Measurements from ENCODE around the gene FBXO17. TPM values are rescaled to one million over a fixed set of nuclear protein-coding genes. Genes with fewer than 3 reads are reported as not detected.

FBXO17 gene
- total and polyA plus RNA-seq, 2 donors (not counting 3 experiments of a cell fraction or from before 2014, with no cell fraction given): 21.8 to 23.8 TPM

GRCh38 chr19:38975861-38976271 lies 324 bp upstream of the FBXO17 start:
- Histone ChIP-seq H2AFZ (ENCODE audit: low read depth, low read length) (peak overlapping the region; percentile 56), H3K79me2 (ENCODE audit: control insufficient read depth, insufficient read depth, low read length) (peaks cover 9% of the 10 kb centered on the region), H3K9me1 (replicated peaks; ENCODE audit: control insufficient read depth, extremely low read depth, insufficient read depth, low read length) (no peaks in the 10 kb centered on the region), H3K36me3 (ENCODE audit: control insufficient read depth in 2 of 2, extremely low read depth in 1 of 2, insufficient read depth in 2 of 2, low read length in 2 of 2) (no peaks in the 10 kb centered on the region), H4K20me1 (replicated peaks; ENCODE audit: control insufficient read depth, extremely low read depth, insufficient read depth, low read length) (no peaks in the 10 kb centered on the region), H3K9me3 (replicated peaks; ENCODE audit: control insufficient read depth, insufficient read depth, low read length) (no peaks in the 10 kb centered on the region), H3K4me1 (ENCODE audit: control insufficient read depth, extremely low read depth, insufficient read depth, low read length) (peaks cover 14% of the 10 kb centered on the region), H3K27ac (ENCODE audit: insufficient read depth, low read depth, low read length) (peak overlapping the region; percentile 36), H3K4me2 (ENCODE audit: insufficient read depth, low read length) (peak overlapping the region; percentile 74), H3K4me3 (replicated peaks in 1 of 3; ENCODE audit: insufficient read depth in 1 of 3, low read depth in 1 of 3, low read length in 3 of 3) (peak overlapping the region; percentile 37 to 55 (median 48)), H3K9ac (replicated peaks; ENCODE audit: extremely low read depth, insufficient read depth, low read length) (peak overlapping the region; percentile 49), H3K27me3 (ENCODE audit: control insufficient read depth in 2 of 2, insufficient read depth in 2 of 2, low read length in 2 of 2) (no peaks in the 10 kb centered on the region)
- no TSS peak for BruUV-seq (replicated peaks)
- peak; percentile 40 for DNase-seq (ENCODE audit: low read depth, low spot score)
- intact Hi-C loops (cut with micrococcal nuclease): loop anchor here (1.0 to 2.0 kb wide), 2 partner anchors 17 to 357 kb away; partner anchors contain the start of gene EIF3K
- CTCF ChIA-PET: interaction anchor here (0.7 to 4.5 kb wide), 13 partner anchors 9 to 339 kb away, joined by 3 to 39 read pairs (median 5); partner anchors contain the start of gene FBXO27
- dilution Hi-C loops (cut with MboI; ENCODE audit: extremely low pct_ligation_motif_present, low sequenced_read_pairs): no loop called here
- POLR2A ChIA-PET: interaction anchor here (0.5 kb wide), 1 partner anchor 13 kb away, joined by 4 read pairs; no protein-coding TSS in a partner anchor
- FAIRE-seq: peak; percentile 81
- TF ChIP-seq POLR2A (IDR thresholded peaks at IDR 0.05; ENCODE audit: low read depth, low read length) (peak; percentile 3), FOS (IDR thresholded peaks at IDR 0.05; ENCODE audit: borderline replicate concordance, insufficient read depth, low read length) (no peak)

DNA sequence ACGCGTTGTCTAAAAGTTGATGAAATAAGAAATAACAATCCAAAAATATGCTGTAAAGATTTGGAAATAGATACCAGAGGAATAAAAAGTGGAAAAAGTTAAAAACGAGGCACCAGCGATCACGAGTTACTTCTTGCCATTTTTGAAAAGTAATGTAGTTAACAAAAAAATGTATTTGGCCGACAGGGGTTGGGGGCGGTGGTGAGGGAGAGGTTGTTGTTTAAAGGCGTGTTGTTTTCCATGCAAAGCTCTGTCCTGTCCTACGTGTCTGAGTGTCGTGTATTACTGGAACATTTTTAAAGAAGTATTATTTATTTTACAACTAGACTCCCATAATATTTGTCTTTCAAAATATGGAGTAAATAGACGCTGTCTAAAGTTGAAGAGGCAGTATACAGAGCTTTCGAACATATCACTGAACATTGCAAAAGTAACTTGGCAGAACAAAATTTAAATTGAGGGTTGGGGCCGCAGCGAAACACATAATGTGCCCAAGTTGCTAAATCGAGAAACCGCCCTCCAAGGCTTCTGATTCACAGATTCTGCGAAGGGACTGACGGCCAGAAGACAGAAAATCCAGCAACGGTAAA lies 823 bp downstream of the FBXO17 start:
- Histone ChIP-seq H3K27ac (ENCODE audit: insufficient read depth, low read depth, low read length) (peak overlapping the region; percentile 47), H4K20me1 (replicated peaks; ENCODE audit: control insufficient read depth, extremely low read depth, insufficient read depth, low read length) (no peaks in the 10 kb centered on the region), H2AFZ (ENCODE audit: low read depth, low read length) (peak overlapping the region; percentile 87), H3K9ac (replicated peaks; ENCODE audit: extremely low read depth, insufficient read depth, low read length) (peak overlapping the region; percentile 40), H3K79me2 (ENCODE audit: control insufficient read depth, insufficient read depth, low read length) (peaks cover 9% of the 10 kb centered on the region), H3K4me2 (ENCODE audit: insufficient read depth, low read length) (peak overlapping the region; percentile 83), H3K4me1 (ENCODE audit: control insufficient read depth, extremely low read depth, insufficient read depth, low read length) (peaks cover 14% of the 10 kb centered on the region), H3K27me3 (ENCODE audit: control insufficient read depth in 2 of 2, insufficient read depth in 2 of 2, low read length in 2 of 2) (no peaks in the 10 kb centered on the region), H3K9me1 (replicated peaks; ENCODE audit: control insufficient read depth, extremely low read depth, insufficient read depth, low read length) (no peaks in the 10 kb centered on the region), H3K9me3 (replicated peaks; ENCODE audit: control insufficient read depth, insufficient read depth, low read length) (no peaks in the 10 kb centered on the region), H3K4me3 (replicated peaks in 1 of 3; ENCODE audit: insufficient read depth in 1 of 3, low read depth in 1 of 3, low read length in 3 of 3) (peak overlapping the region; percentile 48 to 65 (median 48)), H3K36me3 (ENCODE audit: control insufficient read depth in 2 of 2, extremely low read depth in 1 of 2, insufficient read depth in 2 of 2, low read length in 2 of 2) (no peaks in the 10 kb centered on the region)
- BruUV-seq (replicated peaks): no TSS peak
- dilution Hi-C loops (cut with MboI; ENCODE audit: extremely low pct_ligation_motif_present, low sequenced_read_pairs): no loop called here
- POLR2A ChIA-PET: no interaction called here
- peak; percentile 62 for DNase-seq (ENCODE audit: low read depth, low spot score)
- CTCF ChIA-PET: interaction anchor here (1.5 to 4.5 kb wide), 5 partner anchors 13 to 338 kb away, joined by 3 to 39 read pairs (median 6); partner anchors contain the start of genes MRPS12 and SARS2
- no peak for TF ChIP-seq EZH2 (IDR thresholded peaks at IDR 0.05; ENCODE audit: borderline replicate concordance, low read depth, low read length, severe bottlenecking)
- TF ChIP-seq FOS (IDR thresholded peaks at IDR 0.05; ENCODE audit: borderline replicate concordance, insufficient read depth, low read length): no peak
- no peak for TF ChIP-seq GATA2 (IDR thresholded peaks at IDR 0.05; ENCODE audit: insufficient read depth, insufficient read length, low read depth, low read length)
- no peak for TF ChIP-seq POLR2AphosphoS5 (IDR thresholded peaks at IDR 0.05; ENCODE audit: insufficient read depth, low read depth, low read length)
- no peak for TF ChIP-seq MYC (IDR thresholded peaks at IDR 0.05; ENCODE audit: low read depth, low read length)
- TF ChIP-seq JUN (IDR thresholded peaks at IDR 0.05; ENCODE audit: borderline replicate concordance, insufficient read depth, insufficient read length, low read depth): no peak
- TF ChIP-seq POLR2A (IDR thresholded peaks at IDR 0.05; ENCODE audit: low read depth, low read length): no peak
- TF ChIP-seq, protein P1, sequence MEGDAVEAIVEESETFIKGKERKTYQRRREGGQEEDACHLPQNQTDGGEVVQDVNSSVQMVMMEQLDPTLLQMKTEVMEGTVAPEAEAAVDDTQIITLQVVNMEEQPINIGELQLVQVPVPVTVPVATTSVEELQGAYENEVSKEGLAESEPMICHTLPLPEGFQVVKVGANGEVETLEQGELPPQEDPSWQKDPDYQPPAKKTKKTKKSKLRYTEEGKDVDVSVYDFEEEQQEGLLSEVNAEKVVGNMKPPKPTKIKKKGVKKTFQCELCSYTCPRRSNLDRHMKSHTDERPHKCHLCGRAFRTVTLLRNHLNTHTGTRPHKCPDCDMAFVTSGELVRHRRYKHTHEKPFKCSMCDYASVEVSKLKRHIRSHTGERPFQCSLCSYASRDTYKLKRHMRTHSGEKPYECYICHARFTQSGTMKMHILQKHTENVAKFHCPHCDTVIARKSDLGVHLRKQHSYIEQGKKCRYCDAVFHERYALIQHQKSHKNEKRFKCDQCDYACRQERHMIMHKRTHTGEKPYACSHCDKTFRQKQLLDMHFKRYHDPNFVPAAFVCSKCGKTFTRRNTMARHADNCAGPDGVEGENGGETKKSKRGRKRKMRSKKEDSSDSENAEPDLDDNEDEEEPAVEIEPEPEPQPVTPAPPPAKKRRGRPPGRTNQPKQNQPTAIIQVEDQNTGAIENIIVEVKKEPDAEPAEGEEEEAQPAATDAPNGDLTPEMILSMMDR (IDR thresholded peaks at IDR 0.05; ENCODE audit: extremely low read depth in 1 of 2, insufficient read depth in 1 of 2, low read depth in 1 of 2, low read length in 2 of 2): no peak
- TF ChIP-seq, protein P2, sequence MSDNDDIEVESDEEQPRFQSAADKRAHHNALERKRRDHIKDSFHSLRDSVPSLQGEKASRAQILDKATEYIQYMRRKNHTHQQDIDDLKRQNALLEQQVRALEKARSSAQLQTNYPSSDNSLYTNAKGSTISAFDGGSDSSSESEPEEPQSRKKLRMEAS (IDR thresholded peaks at IDR 0.05; ENCODE audit: insufficient read depth, insufficient read length): no peak
- intact Hi-C loops (cut with micrococcal nuclease): loop anchor here (2.0 kb wide), 1 partner anchor 356 kb away; the partner anchor contains the start of gene EIF3K
- FAIRE-seq: peak; percentile 44

Data from endothelial cell of umbilical vein (primary cell).